ENCODE measurements around the gene MAIP1.

DNA sequence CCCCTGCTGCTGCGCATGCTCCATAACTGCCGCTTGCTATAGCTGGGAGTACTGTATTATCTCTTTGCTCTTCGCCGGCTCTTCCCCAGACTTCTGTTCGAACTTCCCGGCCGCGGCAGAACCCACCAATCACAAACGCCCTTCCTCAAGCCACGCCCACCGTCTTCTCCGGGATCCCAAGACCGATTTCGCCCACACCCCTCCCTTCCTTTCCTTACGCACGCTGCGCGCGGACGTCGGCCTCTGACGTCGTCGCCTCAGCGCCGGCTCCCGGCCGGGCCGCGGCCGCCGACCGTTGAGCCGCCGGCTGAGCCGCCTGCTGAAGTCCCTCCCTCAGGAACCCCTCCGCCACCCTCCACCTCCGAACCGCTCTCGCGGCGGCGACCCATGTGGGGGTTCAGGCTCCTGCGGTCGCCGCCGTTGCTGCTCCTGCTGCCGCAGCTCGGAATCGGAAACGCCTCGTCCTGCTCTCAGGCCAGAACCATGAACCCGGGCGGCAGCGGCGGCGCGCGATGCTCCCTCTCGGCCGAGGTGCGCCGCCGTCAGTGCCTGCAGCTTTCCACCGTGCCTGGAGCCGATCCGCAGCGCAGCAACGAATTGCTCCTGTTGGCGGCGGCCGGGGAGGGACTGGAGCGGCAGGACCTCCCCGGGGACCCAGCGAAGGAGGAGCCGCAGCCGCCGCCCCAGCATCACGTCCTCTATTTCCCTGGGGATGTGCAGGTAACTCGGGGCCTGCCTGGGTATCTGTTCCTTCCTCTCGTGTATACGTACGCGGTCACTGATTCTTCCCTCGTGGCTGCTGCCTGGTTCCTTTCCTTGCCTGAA lies 44.1 kb upstream of the MAIP1 start, which contains the start of gene C2orf69:
- TF ChIP-seq POLR2A (IDR thresholded peaks at IDR 0.05; ENCODE audit: low read depth, low read length): peak; percentile 85; the same call in 1 of the 2 replicates
- peak; percentile 69; the same call in 1 of the 2 replicates for TF ChIP-seq POLR2AphosphoS5 (IDR thresholded peaks at IDR 0.05; ENCODE audit: low read depth, low read length)

Data from GM12892 (cell line).